Psoas muscle (tissue), 8 donors: ENCODE measurements around the gene SORCS1. TPM values are rescaled to one million over a fixed set of nuclear protein-coding genes. Genes with fewer than 3 reads are reported as not detected.

Experiments used
- ATAC-seq, 4 donors: fragments of 200-7000 bp; cut with Tn5 transposase; one replicate each; pipeline ENCODE4 v1.9.1; 2020; ENCODE audit warnings: moderate library complexity in 3 of 4, mild to moderate bottlenecking in 2 of 4
- DNase-seq, 2 donors: peaks; one replicate each; pipeline ENCODE4 v3.0.0-alpha.2; 2020
- H3K27ac ChIP-seq: fragments of 200-600 bp; one replicate; pipeline ENCODE4 v1.8.0; 2022
- H3K27me3 ChIP-seq, 3 donors: fragments of 200-600 bp in 1 of 3; one replicate each; pipeline versions ENCODE4 v1.6.1 to v1.8.0; 2013 to 2022; ENCODE audit warnings: low read length in 2 of 3, mild to moderate bottlenecking in 2 of 3, moderate library complexity in 1 of 3; ENCODE audit not compliant: insufficient read depth in 3 of 3
- H3K36me3 ChIP-seq, 2 donors: fragments of 200-600 bp in 1 of 2; one replicate each; pipeline versions ENCODE4 v1.6.1 to v1.8.0; 2013 to 2022; ENCODE audit warnings: low read depth in 1 of 2, mild to moderate bottlenecking in 1 of 2, moderate library complexity in 1 of 2; ENCODE audit not compliant: insufficient read depth in 1 of 2
- H3K4me1 ChIP-seq: fragments of 200-600 bp; one replicate; pipeline ENCODE4 v1.8.0; 2022
- H3K4me3 ChIP-seq: fragments of 200-600 bp; one replicate; pipeline ENCODE4 v1.8.0; 2022; ENCODE audit warnings: mild to moderate bottlenecking
- H3K9me3 ChIP-seq: fragments of 200-600 bp; one replicate; pipeline ENCODE4 v1.8.0; 2022
- WGBS, 3 donors: extraction: QIAGEN DNeasy Blood & Tissue Kit; methylation state at CpG; one replicate each; pipeline versions ENCODE4 v1.1.6 to v1.1.7; 2013; 5-methylcytosine and 5-hydroxymethylcytosine counted together
- intact Hi-C, 2 donors: fragments of 100-400 bp; cut with DNase I; formaldehyde crosslinking; loops; one replicate each; pipeline versions ENCODE4 v1.11.0 to v1.14.2; 2022
- polyA plus RNA-seq, 3 donors: library from polyadenylated mRNA; stranded (reverse); fragments of 200-250 nt; gene quantifications; one replicate each; pipeline ENCODE4 v1.2.3, GENCODE V29; 2013
- total RNA-seq, 4 donors: library from RNA; stranded (reverse); fragmentation: NEBNext Ultra II Directional in 2 of 4; extraction: Animal tissue kit (Norgen Biotek cat#: 25700) in 2 of 4; gene quantifications; one replicate each; pipeline versions ENCODE4 v1.2.1 to v1.2.4, GENCODE V29; 2021 to 2023
- TF ChIP-seq, protein P1 (sequence below): fragments of 200-600 bp; IDR thresholded peaks from one replicate; pipeline ENCODE4 v1.8.0; 2022; ENCODE audit warnings: antibody characterized with exemption
- donor health status: healthy with polysubstance abuse.
- donor health status: DM: no; HTN: no; CAD: no; lungs with moderate emphysema.
- donor health status: Bipolar disorder and iron deficiency.
- donor health status: healthy.
- donor health status: DM: yes; HTN: yes; CAD: no.
- donor health status: DM: no; HTN: no; CAD: no.
- donor health status: DM: no; HTN: no; CAD: no.
- donor health status: DM: yes; HTN: yes; CAD: no.

Gene SORCS1
- total and polyA plus RNA-seq, 7 donors = 0.03 to 0.36 (median 0.25) TPM; not detected in 1

DNA sequence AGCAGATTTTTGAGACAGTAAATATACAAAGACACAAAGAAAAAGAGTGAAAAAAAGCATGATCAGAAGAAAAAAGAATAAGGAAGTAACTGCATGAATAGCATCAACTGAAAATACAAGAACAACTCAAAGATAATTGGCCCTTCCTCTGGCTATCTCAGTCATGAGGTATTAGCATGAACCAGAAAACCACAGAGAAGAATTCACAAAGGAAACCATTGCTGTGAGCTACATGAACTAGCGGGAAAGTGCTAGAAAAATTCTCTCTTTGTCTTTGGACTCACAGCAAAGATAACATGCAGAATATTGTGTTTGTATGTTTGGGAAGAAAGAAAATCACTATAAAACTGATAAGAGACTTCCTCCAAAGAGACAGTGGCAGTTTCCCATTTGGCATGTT, 82.9 kb downstream of the SORCS1 start:
- TF ChIP-seq, protein P1, sequence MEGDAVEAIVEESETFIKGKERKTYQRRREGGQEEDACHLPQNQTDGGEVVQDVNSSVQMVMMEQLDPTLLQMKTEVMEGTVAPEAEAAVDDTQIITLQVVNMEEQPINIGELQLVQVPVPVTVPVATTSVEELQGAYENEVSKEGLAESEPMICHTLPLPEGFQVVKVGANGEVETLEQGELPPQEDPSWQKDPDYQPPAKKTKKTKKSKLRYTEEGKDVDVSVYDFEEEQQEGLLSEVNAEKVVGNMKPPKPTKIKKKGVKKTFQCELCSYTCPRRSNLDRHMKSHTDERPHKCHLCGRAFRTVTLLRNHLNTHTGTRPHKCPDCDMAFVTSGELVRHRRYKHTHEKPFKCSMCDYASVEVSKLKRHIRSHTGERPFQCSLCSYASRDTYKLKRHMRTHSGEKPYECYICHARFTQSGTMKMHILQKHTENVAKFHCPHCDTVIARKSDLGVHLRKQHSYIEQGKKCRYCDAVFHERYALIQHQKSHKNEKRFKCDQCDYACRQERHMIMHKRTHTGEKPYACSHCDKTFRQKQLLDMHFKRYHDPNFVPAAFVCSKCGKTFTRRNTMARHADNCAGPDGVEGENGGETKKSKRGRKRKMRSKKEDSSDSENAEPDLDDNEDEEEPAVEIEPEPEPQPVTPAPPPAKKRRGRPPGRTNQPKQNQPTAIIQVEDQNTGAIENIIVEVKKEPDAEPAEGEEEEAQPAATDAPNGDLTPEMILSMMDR = no peak
- intact Hi-C loops = no loop called here

DNA sequence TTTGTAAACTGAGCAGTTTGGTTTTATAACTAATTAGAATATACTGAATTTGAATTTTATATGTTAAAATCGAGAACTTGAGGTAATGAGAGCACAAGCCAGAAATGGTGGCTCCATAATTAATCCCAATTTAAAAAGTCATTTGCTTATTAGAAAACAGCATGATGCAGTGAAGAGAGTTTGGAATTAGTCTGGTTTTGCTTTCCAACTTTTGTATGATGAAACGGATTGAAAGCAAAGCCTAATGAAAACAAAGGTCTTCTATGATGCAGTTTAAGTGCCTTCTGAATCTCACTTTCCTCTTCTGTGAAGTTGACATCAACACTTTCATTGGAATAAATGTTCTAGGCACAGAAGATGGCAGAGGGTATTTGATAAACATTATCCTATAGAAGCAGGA, 89.4 kb downstream of the SORCS1 start:
- Histone ChIP-seq H3K4me1 (no peaks in the 10 kb centered on the region), H3K36me3 (no peaks in the 10 kb centered on the region), H3K27ac (no peak overlapping the region), H3K4me3 (no peak overlapping the region), H3K27me3 (no peaks in the 10 kb centered on the region), H3K9me3 (no peaks in the 10 kb centered on the region)
- WGBS, 3 donors = 54 to 63% (median 59%) methylated on average over 2 of the region's 2 CpGs
- ATAC-seq = no peak
- intact Hi-C loops = no loop called here
- no peak for DNase-seq
- TF ChIP-seq, protein P1 = no peak

More for the DNA sequence above, 82.9 kb downstream of the SORCS1 start:
- no peaks in the 10 kb centered on the region for H3K4me1 ChIP-seq
- DNase-seq (no peak), ATAC-seq (no peak)
- H3K27ac ChIP-seq = no peak overlapping the region
- no peaks in the 10 kb centered on the region for H3K9me3 ChIP-seq
- no peaks in the 10 kb centered on the region for H3K36me3 ChIP-seq
- no peak overlapping the region for H3K4me3 ChIP-seq
- 79 to 87% (median 85%) methylated on average over 1 of the region's 1 CpG for WGBS, 3 donors
- no peaks in the 10 kb centered on the region for H3K27me3 ChIP-seq

DNA sequence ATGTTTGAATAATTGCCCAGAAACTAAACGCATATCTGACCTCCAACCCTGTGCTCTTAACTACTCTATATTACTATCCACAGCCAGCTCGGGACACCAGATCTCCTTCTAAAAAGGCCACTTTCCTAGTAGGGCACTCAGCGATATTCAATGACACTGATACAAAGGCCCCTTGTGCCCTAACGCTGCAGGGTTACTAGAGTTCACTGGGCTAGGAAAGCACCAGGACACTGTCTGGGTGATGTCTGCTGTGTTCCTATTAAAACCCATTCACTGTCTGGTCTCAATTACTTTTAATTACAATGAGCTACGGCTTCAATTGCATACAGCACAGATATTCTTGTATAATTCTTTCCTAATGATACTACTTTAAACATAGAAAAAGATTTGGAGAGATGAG, 91.7 kb downstream of the SORCS1 start:
- ATAC-seq (no peak), DNase-seq (no peak)
- H3K4me3 ChIP-seq = no peak overlapping the region
- H3K36me3 ChIP-seq = no peaks in the 10 kb centered on the region
- H3K4me1 ChIP-seq = no peaks in the 10 kb centered on the region
- no peaks in the 10 kb centered on the region for H3K27me3 ChIP-seq
- H3K27ac ChIP-seq = no peak overlapping the region
- TF ChIP-seq, protein P1 = no peak
- H3K9me3 ChIP-seq = no peaks in the 10 kb centered on the region
- intact Hi-C loops = no loop called here
- WGBS, 3 donors = 43 to 55% (median 53%) methylated on average over 5 of the region's 5 CpGs

DNA sequence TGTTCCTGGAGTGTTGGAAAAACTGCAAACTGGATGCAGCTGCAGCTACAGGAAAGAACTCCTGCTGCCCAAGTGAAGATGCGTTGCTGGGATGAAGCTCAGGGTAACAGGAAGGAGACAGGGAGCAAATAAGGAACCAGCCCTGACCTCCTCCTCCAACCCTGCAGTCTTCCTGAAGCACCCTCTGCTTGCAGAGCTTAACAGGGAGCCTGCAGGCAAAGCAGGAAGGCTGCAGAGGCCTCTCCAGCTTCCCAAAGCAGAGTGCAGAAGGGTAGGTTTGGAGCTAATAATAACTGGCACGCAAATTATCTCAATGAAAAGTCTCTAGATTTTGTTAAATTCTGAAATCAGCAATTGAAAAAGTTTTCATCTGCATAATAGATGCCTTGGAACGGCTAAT, 92.5 kb downstream of the SORCS1 start:
- no peak for ATAC-seq

DNA sequence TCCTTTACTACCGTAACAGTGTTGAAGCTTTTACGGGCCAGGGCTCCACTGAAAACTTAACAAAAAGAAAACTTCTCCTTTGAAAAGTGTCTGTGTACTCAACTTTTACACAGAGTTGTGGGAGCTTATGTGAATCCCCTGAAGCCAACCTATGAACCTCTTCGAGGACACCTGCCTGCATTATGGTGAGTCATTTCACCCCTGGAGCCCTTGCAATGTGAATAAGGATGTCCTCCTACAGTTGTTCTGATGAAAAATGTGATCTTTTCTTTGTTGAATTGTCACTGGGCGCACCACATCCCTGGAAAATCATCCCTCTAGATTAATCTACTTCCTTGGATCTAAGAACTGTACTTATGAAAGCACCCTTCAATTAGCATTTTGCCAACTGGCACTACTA, 93.2 kb downstream of the SORCS1 start:
- DNase-seq (no peak), ATAC-seq (no peak)
- intact Hi-C loops = no loop called here
- H3K4me3 ChIP-seq = no peak overlapping the region
- H3K27me3 ChIP-seq = no peaks in the 10 kb centered on the region
- no peaks in the 10 kb centered on the region for H3K36me3 ChIP-seq
- H3K27ac ChIP-seq = no peak overlapping the region
- no peaks in the 10 kb centered on the region for H3K9me3 ChIP-seq
- H3K4me1 ChIP-seq = no peaks in the 10 kb centered on the region
- TF ChIP-seq, protein P1 = no peak
- WGBS, 3 donors = 77 to 79% (median 78%) methylated on average over 4 of the region's 4 CpGs

More for the DNA sequence above, 92.5 kb downstream of the SORCS1 start:
- H3K27me3 ChIP-seq = no peaks in the 10 kb centered on the region
- H3K36me3 ChIP-seq = no peaks in the 10 kb centered on the region
- no peak overlapping the region for H3K4me3 ChIP-seq
- WGBS, 3 donors = 70 to 77% (median 73%) methylated on average over 3 of the region's 3 CpGs
- no peak for DNase-seq
- TF ChIP-seq, protein P1 = no peak
- intact Hi-C loops = no loop called here
- no peak overlapping the region for H3K27ac ChIP-seq
- H3K4me1 ChIP-seq = no peaks in the 10 kb centered on the region
- H3K9me3 ChIP-seq = no peaks in the 10 kb centered on the region
